ENCODE data around the gene SPEF2.

Gene SPEF2, protein sequence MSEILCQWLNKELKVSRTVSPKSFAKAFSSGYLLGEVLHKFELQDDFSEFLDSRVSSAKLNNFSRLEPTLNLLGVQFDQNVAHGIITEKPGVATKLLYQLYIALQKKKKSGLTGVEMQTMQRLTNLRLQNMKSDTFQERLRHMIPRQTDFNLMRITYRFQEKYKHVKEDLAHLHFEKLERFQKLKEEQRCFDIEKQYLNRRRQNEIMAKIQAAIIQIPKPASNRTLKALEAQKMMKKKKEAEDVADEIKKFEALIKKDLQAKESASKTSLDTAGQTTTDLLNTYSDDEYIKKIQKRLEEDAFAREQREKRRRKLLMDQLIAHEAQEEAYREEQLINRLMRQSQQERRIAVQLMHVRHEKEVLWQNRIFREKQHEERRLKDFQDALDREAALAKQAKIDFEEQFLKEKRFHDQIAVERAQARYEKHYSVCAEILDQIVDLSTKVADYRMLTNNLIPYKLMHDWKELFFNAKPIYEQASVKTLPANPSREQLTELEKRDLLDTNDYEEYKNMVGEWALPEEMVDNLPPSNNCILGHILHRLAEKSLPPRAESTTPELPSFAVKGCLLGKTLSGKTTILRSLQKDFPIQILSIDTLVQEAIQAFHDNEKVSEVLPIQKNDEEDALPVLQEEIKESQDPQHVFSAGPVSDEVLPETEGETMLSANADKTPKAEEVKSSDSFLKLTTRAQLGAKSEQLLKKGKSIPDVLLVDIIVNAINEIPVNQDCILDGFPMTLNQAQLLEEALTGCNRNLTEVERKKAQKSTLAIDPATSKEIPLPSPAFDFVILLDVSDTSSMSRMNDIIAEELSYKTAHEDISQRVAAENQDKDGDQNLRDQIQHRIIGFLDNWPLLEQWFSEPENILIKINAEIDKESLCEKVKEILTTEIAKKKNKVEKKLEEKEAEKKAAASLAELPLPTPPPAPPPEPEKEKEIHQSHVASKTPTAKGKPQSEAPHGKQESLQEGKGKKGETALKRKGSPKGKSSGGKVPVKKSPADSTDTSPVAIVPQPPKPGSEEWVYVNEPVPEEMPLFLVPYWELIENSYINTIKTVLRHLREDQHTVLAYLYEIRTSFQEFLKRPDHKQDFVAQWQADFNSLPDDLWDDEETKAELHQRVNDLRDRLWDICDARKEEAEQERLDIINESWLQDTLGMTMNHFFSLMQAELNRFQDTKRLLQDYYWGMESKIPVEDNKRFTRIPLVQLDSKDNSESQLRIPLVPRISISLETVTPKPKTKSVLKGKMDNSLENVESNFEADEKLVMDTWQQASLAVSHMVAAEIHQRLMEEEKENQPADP (N-terminal part only)

DNA sequence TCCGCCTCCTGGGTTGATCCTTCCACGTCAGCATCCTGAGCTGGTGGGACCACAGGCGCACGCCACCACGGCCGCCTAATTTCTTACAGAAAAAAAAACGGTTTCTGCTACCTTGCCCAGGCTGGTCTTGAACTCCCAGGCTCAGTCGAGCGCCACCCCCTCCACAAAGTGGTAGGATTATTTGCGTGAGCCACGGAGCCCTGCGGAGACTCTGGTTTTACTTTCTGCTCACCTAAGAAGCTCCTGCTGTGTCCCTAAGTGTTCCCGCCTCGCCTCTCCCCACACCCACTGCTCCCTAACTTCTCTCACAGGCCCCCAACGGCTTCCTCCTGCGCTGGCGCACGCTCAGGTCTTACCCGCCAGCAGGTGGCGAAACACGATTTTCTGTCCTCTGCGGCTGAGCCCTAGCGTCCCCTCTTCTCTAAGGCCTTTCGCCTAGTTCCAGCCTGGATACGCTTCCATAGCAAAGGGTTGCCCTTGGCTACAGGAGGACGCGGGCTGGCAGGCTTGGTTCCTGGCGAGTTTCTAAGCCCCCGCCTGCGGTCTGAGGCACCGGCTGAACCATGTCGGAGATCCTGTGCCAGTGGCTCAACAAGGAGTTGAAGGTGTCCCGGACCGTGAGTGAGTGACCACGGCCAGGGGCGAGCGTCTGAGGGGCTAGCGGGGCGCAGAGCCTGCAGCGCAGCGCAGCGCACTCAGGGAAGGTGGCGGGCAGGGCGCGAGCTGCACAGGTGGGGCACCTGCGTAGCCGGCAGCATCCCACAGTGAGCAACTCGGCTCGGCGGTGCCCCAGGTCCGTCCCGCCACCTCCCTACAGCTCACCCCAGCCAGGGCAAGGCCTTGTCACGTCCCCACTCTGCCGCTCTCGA is at the start of gene SPEF2:
TSS of gene SPEF2 (plus strand) at position 429 of the 869 bp plus-strand sequence. CDS start at position 564, 135 bp downstream.
- DNase-seq (ENCODE audit: low spot score), result peak; percentile 59

DNA sequence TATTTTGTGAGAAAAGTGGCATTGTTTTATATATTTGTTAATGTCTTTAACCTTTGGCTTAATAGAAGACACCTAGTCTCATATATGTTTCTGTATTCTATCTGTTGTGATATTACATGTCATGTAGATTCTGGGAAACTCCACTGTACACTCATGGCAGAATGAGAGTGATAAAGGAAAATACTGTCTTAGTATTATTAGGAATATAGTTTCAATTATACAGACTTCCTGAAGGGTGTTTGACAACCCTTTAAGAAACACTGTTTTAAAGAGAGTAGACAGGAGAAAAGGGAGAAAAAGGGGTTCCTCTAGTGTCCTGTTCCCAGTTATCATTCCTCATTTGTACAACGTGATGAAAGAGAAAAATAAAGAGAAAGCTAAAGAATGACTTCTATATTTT is 42.1 kb upstream of the SPEF2 start:
- DNase-seq (ENCODE audit: low spot score), result no peak

DNA sequence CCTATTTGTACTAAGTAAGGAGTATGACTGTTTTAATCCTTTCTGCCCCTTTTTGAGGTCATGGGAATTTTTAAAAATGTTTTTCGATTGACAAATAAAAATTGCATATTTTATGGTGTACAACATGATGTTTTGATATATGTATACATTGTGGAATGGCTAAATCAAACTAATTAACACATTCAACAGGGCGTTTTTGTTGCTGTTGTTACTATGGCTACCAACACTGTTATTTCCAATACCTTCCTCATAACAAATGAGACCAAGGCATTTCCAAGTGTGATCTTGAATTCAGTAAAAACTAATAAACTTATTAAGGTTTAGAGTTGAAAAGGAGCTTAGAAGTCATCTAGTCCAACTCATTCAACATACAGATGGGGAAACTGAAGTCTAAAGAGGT is 30.2 kb upstream of the SPEF2 start:
- no peak for DNase-seq (ENCODE audit: low spot score)

DNA sequence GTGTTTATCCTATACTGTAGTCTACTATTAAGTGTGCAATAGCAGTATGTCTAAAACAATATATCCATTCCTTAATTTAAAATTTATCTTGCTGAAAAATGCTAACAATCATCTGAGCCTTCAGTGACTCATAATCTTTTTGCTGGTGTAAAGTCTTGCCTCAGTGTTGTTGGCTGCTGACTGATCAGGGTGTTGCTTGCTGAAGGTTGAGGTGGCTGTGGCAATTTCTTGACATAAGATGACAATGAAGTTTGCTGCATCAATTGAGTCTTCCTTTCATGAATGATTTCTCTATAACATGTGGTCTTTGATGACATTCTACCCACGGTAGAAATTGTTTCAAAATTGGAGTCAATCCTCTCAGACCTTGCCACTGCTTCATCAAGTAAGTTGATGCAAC is 24.3 kb upstream of the SPEF2 start:
- DNase-seq (ENCODE audit: low spot score), result no peak

DNA sequence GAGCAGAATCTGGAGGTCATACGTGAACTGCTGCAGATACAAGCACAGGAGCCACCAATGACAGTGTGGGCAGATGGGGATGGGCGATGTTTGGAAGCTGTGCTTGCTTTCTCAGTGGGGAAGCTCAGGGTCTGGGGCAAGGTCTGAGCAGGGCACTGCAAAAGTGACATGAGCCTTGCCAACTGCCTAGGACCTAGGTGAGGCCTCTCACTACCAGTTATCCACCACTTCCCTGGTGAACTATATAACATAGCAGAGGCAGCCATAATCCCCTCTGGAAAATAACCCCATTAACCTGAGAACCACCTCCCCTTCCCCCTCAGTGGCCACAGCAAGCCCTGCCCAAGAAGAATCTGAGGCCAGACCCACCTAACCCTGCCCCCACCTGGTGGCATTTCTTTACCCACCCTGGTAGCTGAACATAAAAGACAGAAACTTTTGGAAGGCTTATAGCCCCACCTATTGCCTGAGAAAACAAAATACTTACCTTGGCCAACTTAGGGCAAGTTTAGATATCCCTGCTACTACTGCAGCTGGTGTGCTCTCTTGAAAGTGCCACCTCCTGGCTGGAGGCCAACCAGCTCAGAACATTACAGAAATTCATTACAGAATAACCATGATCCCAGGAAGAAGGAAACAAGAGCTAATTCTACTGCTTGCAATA is 18.8 kb upstream of the SPEF2 start:
- DNase-seq (ENCODE audit: low spot score), result no peak

DNA sequence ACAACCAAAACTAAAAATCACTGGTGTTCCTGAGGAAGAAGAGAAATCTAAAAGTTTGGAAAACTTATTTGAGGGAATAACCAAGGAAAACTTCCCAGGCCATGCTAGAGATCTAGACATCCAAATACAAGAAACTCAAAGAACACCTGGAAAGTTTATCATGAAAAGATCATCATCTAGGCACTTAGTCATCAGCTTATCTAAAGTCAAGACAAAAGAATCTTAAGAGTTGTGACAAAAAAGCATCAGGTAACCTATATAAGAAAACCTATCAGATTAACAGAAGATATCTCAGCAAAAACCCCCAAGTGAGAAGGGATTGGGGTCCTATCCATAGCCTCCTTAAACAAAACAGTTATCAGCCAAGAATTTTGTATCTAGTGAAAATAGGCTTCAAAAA is 17.1 kb upstream of the SPEF2 start:
- no peak for DNase-seq (ENCODE audit: low spot score)

DNA sequence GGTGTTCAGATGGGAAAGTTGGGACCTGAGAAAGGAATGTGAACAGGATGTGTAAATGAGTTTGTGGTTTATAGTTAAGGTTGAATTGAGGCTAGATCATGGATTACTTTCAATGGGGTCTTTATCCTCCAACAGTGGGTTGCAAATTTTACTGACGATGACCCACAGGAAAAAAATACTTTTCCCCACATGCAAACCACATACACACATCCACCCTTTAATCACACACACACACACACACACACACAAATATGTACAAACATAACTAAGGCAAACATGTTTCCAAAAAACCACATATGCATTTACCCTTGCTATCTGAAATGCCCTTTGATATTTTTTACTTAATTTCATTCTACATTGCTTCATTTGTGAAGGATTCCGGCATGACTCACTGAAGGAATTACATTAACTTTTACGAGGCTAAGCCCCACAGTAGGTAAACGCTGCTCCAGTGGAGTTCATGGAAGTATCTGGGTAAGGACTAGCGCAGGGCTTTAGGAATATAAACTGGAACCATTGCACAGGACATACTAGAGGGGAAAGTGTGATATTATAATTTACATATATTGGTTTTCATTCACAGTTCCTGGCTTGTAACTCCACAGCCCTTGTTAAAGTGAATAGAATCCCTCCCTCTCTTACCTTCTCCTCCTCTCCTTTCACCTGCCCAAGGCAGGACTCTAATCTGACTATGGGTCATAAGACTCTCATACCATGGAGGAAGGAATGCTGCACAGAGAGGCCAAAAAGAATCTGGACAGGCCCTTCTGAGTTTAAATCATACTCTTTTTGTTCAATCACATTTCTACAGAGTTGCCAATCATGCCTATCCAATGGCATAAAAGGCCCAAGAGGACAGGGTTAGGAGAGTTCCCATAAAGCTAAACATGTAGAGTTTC is 8.5 kb upstream of the SPEF2 start:
- no peak for DNase-seq (ENCODE audit: low spot score)

DNA sequence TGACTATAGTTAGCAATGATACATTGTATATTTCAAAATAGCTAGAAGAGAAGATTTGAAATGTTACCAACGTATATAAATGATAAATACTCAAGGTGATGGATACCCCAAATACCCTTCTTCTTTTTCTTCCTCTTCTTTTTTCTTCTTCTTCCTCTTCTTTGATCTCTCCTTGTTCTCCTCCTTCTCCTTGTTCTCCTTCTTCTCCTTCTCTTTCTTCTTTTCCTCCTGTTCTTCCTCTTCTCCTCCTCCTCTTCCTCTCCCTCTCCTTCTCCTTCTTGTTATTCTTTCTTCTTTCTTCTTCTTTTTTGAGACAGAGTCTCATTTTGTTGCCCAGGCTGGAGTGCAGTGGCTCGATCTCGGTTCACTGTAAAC is 616 bp upstream of the SPEF2 start:
- DNase-seq (ENCODE audit: low spot score), result no peak

DNA sequence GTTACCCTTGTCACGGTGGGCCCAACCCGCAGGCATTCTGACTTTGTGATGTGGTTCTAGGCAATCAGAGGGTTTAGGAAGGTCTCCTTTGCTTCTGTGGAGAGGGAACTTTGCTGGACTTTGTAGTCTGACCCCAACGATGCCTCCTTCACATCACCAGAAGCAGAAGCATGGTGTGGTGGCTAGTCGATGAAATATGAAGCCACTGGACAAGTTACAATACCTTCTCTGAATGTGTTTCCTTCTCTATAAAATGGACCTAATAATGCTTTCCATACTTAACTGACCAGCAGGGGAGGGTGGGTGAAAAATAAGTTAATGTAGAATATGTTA is 607 bp downstream of the SPEF2 start:
- no peak for DNase-seq (ENCODE audit: low spot score)

DNA sequence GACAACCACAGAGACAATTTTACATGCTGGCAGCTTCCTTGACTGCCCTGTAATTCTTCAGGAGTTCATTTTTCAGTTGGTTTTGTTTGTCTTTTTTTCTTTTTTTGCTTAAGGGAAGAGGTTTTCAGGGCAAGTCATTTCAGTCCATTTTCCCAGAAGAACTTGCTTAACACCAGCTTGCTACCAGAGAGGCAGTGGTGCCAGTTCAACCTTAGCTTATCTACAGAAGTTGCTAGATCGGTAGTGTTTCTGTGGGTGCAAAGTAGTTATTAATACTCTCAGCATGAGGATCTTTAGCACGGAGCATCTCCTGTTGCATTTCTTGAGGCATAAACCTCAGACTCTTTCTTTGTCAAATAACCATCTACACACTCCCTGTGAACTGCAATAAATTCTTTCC is 1.1 kb downstream of the SPEF2 start:
- no peak for DNase-seq (ENCODE audit: low spot score)

DNA sequence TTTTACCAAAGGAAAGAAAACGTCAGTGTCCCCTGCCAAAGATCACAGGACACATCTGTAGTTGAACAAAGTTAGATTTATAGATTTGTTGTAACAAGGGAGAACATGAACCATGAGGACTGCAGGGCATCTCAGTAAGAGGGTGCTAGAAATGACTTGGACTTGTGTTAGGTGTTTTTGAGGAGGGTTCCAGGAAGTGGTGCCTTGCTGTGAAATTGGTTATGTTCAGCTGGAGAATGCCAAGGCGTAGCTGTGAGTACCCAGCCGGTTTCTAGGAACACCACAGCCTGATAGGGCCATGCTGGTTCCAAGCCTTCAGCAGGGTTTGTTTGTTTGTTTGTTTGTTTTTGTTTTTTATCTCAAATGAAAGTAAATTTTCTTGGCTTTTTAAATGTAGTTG is 5.3 kb downstream of the SPEF2 start:
- DNase-seq (ENCODE audit: low spot score), result no peak

DNA sequence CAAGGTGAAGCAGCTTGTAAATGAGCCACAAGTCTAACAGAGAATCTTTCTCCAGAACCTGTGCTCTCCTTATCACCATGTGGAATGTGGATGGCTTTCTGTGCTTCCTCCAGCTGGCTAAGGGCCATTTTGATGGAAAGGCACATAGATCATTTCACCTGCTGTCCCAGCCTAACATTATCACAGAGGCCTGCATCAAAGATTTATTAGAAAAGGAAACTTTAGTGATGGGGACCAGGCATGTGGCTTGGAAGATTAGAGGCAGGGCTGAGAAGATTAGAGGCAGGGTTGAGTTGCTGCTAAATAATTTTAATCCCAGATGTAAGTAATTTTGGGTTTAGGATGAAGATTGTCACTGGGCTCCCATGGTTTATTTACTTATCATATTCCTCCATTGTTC is 6.3 kb downstream of the SPEF2 start:
- no peak for DNase-seq (ENCODE audit: low spot score)

DNA sequence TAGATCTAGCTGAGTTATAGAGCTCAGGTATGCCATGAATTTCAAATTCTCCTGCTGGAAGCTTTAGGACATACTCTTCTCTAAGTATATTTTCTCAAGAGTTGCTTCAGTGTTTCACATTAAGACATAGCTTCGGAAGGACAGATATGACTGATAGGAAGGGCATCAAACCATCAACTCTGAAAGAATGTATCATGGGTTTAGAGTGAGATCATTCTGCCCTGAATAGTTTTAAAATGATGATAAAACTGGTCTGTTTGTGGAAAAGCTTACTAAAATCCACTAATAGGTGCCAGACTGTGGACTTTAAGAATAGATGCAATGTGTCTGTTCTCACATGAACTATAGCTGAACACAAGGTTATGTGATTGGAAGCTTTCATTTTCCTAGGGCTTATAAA is 8.4 kb downstream of the SPEF2 start:
- DNase-seq (ENCODE audit: low spot score), result no peak

DNA sequence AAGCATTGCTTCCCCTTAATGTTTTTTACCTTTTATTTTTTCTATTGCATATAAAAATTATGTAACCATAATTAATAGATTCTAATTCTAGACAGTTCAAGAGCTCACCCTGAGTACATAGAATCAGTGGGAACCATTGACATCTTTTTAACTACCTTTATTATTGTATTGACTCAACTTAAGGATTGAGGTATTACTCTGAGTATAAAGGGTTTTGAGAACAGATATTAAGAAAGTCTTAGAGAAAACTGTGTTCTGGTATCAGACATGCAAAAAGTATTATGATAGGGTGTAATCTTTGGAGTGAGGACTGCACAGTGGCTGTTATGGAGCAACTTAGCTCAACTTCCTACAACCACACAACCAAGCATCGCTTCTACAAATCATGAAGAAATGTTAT is 8.9 kb downstream of the SPEF2 start:
- no peak for DNase-seq (ENCODE audit: low spot score)

DNA sequence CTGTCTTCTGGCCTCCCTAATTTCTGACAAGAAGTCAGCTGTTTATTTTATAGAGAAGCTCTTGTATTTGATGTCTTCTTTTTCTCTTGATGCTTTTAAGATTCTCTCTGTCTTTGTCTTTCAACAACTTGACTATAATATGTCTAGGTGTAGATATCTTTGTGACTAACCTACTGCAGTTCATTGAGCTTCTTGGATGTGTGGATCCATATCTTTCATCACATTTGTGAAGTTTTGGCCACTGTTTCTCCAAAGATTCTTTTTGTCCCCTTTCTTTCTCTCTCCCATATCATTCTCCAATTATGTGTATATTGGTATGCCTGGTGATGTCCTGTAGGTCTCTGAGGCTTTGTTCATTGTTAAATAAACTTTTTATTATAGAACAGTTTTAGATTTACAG is 16.7 kb downstream of the SPEF2 start:
- no peak for DNase-seq (ENCODE audit: low spot score)

DNA sequence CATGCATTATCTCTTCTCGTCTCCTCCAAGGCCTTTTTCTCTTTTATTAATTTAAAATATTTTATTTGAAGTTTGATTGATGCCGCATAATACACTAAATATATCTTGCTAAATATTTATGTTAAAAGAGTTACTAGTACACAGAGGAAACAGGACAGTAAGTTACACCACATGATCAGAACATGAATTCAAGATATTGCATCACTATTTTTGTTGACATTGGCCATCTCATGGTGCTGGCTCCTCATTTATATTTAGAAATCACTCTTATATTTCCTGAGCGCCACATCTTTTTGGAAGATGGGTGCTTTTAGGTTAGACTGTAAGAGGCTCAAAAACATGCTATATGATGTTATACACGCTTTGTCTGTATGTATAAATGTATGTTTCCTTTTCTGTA is 23.0 kb downstream of the SPEF2 start:
- no peak for DNase-seq (ENCODE audit: low spot score)

DNA sequence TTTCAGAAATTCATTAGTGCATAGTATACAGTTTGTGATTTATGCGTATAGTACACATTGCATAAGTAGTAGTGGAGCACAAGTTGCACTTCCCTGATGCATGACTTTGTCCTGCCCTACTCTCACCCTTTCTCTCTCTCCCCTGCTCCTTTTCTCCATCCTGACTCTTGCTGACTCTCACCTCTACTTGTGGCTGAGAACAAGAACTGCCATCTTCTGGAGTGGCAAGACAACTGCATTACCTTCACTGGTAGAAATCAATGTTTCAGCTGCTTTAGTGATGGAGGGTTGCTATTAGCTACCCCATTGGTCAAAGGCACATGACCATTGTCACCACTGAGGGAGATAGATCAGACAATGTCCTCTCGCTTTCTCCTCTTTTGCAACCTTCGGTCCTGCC is 26.9 kb downstream of the SPEF2 start:
- DNase-seq (ENCODE audit: low spot score), result no peak

DNA sequence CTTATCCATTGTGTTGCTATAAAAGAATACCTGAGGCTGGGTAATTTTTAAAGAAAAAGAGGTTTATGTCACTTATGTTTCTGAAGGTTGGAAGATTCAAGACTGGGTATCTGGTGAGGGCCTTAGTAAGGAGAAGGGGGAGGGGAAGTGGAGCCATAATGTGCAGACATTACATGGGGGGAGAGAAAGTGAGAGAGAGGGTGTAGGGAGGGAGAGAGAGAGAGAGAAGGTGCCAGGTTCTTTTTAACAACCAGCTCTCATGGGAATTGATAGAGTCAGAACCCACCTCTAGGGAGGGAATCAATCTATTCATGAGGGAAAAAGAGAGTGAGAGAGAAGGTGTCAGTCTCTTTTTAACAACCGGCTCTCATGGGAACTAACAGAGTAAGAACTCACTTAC is 29.5 kb downstream of the SPEF2 start:
- DNase-seq (ENCODE audit: low spot score), result no peak

DNA sequence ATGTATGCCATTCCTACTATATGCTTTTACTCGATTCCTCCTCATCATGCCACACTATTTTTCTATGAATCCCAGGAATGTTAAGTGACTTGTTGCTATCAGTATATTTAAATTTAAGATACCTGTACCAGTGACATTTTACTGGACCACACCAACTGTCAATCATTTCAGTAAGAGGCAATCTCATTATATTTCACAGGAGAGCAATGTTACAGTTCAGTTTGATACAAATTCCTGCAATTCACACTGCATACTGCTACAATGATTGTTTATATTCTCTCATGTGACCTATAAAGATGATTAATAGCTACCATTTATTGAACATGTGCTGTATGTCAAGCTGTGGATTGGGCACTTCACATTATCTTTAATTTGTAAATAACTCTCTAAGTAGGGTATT is 30.0 kb downstream of the SPEF2 start:
- DNase-seq (ENCODE audit: low spot score), result no peak
